SK-N-SH (cell line): ENCODE results near the gene TRIM68. TPM values are rescaled to one million over a fixed set of nuclear protein-coding genes. Genes with fewer than 3 reads are reported as not detected.

Source experiments
- CTCF ChIA-PET: fragments of 300-600, 350-600 bp; formaldehyde crosslinking; extraction: SDS; loops from one replicate; lab custom pipeline; 2021; lab: Yijun Ruan, JAX
- POLR2A ChIA-PET: fragments of 350-600 bp; sonication (Branson Sonifier 250); formaldehyde crosslinking; extraction: SDS; loops from one replicate; lab custom pipeline; 2020; ENCODE audit warnings: antibody characterized with exemption, inconsistent platforms; lab: Yijun Ruan, JAX
- DNase-seq: peaks from one replicate; pipeline ENCODE4 v3.0.0; 2012
- H2AFZ ChIP-seq: fragments of 200-600 bp; sonication (generic); 2 replicates; pipeline ENCODE4 v1.8.1; 2016; ENCODE audit warnings: antibody characterized with exemption, mild to moderate bottlenecking, low read depth
- H3F3A ChIP-seq: fragments of 200-600 bp; sonication (generic); replicated peaks from 2 replicates; pipeline ENCODE3; 2016; ENCODE audit warnings: antibody characterized with exemption, mild to moderate bottlenecking; ENCODE audit not compliant: insufficient read depth
- H3K27ac ChIP-seq, 2 experiments: fragments of 200-500 bp in 1 of 2; fragments of 200-600 bp in 1 of 2; sonication (Bioruptor generic) in 1 of 2; sonication (generic), shearing (Covaris generic) in 1 of 2; 2 replicates each; pipeline versions ENCODE4 v1.5.1 to v1.6.1; 2014 to 2016; ENCODE audit warnings: low read depth in 2 of 2, inconsistent platforms in 1 of 2, low read length in 1 of 2, mild to moderate bottlenecking in 1 of 2, mixed read lengths in 1 of 2
- H3K27me3 ChIP-seq: fragments of 200-600 bp; sonication (generic), shearing (Covaris generic); 2 replicates; pipeline ENCODE4 v1.6.1; 2016; ENCODE audit warnings: mixed run types; ENCODE audit not compliant: insufficient read depth
- H3K36me3 ChIP-seq, 2 experiments: fragments of 200-500 bp in 1 of 2; fragments of 200-600 bp in 1 of 2; sonication (Bioruptor generic) in 1 of 2; sonication (generic) in 1 of 2; replicated peaks in 1 of 2; 2 replicates each; pipeline versions ENCODE3 to v1.5.1; 2014 to 2016; ENCODE audit warnings: low read length in 1 of 2, mild to moderate bottlenecking in 1 of 2; ENCODE audit not compliant: insufficient read depth in 2 of 2, control insufficient read depth in 1 of 2
- H3K4me1 ChIP-seq, 2 experiments: fragments of 200-500 bp in 1 of 2; fragments of 200-600 bp in 1 of 2; sonication (Bioruptor generic) in 1 of 2; sonication (generic), shearing (Covaris generic) in 1 of 2; 2 replicates each; pipeline versions ENCODE4 v1.5.1 to v1.6.1; 2014 to 2016; ENCODE audit warnings: low read depth in 1 of 2, low read length in 1 of 2, mixed run types in 1 of 2; ENCODE audit not compliant: insufficient read depth in 2 of 2, control insufficient read depth in 1 of 2
- H3K4me2 ChIP-seq: fragments of 200-600 bp; sonication (generic), shearing (Covaris generic); 2 replicates; pipeline ENCODE4 v1.6.1; 2017; ENCODE audit warnings: mixed run types
- H3K4me3 ChIP-seq, 2 experiments: fragments of 200-500 bp in 1 of 2; fragments of 200-600 bp in 1 of 2; sonication (Bioruptor generic) in 1 of 2; sonication (generic), shearing (Covaris generic) in 1 of 2; 2 replicates each; pipeline versions ENCODE4 v1.5.1 to v1.8.1; 2014 to 2016; ENCODE audit warnings: low read depth in 2 of 2, inconsistent platforms in 1 of 2, low read length in 1 of 2, mild to moderate bottlenecking in 1 of 2, mixed read lengths in 1 of 2, moderate library complexity in 1 of 2
- H3K79me2 ChIP-seq: fragments of 200-600 bp; sonication (generic); 2 replicates; pipeline ENCODE4 v1.8.1; 2017; ENCODE audit warnings: mild to moderate bottlenecking; ENCODE audit not compliant: insufficient read depth
- H3K9ac ChIP-seq: fragments of 200-600 bp; sonication (generic); 2 replicates; pipeline ENCODE4 v1.6.1; 2017; ENCODE audit warnings: mixed run types
- H3K9me2 ChIP-seq: fragments of 200-600 bp; sonication (generic); 2 replicates; pipeline ENCODE4 v1.6.1; 2017; ENCODE audit warnings: mixed run types
- H3K9me3 ChIP-seq: fragments of 200-600 bp; sonication (generic); 2 replicates; pipeline ENCODE4 v1.6.1; 2017; ENCODE audit warnings: mixed run types, mild to moderate bottlenecking, moderate library complexity
- H4K20me1 ChIP-seq: fragments of 200-600 bp; sonication (generic); 2 replicates; pipeline ENCODE4 v1.6.1; 2017; ENCODE audit warnings: mild to moderate bottlenecking, mixed run types; ENCODE audit not compliant: insufficient read depth
- CHD2 ChIP-seq: fragments of 150-350 bp; IDR thresholded peaks from 2 replicates; pipeline ENCODE4 v1.6.1; 2018; ENCODE audit warnings: low read length; ENCODE audit not compliant: partially characterized antibody
- EP300 ChIP-seq, 2 experiments: IDR thresholded peaks; 2 replicates each; pipeline versions ENCODE4 v1.4.0 to v1.6.1; 2012; ENCODE audit warnings: borderline replicate concordance in 1 of 2, low read depth in 1 of 2, low read length in 1 of 2
- GABPA ChIP-seq: IDR thresholded peaks from 2 replicates; pipeline ENCODE4 v1.4.0; 2012; ENCODE audit warnings: low read depth, mild to moderate bottlenecking
- POLR2AphosphoS5 ChIP-seq: IDR thresholded peaks from 2 replicates; pipeline ENCODE4 v1.6.1; 2012; ENCODE audit warnings: low read depth, low read length
- RXRA ChIP-seq: IDR thresholded peaks from 2 replicates; pipeline ENCODE4 v1.4.0; 2012; ENCODE audit warnings: low read depth, mild to moderate bottlenecking, borderline replicate concordance
- SMC3 ChIP-seq: IDR thresholded peaks from 2 replicates; pipeline ENCODE4 v1.6.1; 2012; ENCODE audit warnings: low read depth, low read length, improper control_type of control experiment
- WGBS: methylation state at CpG from one replicate; pipeline ENCODE4 v1.1.6; 2017; ENCODE audit warnings: low lambda C conversion rate; 5-methylcytosine and 5-hydroxymethylcytosine counted together
- polyA plus RNA-seq, 3 experiments: library from polyadenylated mRNA; depleted of rRNA; stranded (reverse); fragments of >200 nt; gene quantifications; 2 replicates each; pipeline ENCODE4 v1.2.3, GENCODE V29; 2012
- TF ChIP-seq, protein P1 (sequence below): IDR thresholded peaks from 2 replicates; pipeline ENCODE4 v1.4.0; 2012; ENCODE audit warnings: low read depth, borderline replicate concordance
- TF ChIP-seq, protein P2 (sequence below): IDR thresholded peaks from 2 replicates; pipeline ENCODE4 v1.4.0; 2012; ENCODE audit warnings: low read depth, borderline replicate concordance
- TF ChIP-seq, protein P3 (sequence below): IDR thresholded peaks from 2 replicates; pipeline ENCODE4 v1.6.1; 2012; ENCODE audit warnings: mild to moderate bottlenecking, low read depth, low read length, moderate library complexity
- TF ChIP-seq, protein P4 (sequence below): IDR thresholded peaks from 2 replicates; pipeline ENCODE4; 2012

TRIM68 gene
- polyA plus RNA-seq, 1 of the 3 experiments (the other 2 are of a cell fraction) = 4.9 TPM

DNA sequence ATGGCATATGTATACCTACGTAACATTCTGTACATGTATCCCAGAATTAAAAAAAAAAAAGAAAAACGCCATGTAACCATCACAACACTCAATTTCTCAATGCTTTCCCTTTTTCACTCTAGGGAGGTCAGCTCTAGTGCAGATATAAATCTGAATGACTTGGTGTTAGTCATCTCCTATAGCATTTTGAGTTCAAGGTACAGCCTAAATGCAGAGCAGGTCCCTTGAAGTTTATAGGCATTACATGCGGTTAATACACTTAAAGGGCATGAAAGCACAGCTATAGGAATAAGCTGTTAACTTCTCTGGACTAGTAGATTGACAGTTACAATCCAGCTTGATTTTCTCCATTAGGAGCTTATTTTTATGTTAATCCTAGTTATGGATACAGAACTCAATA is 42.7 kb downstream of the TRIM68 start:
- Histone ChIP-seq H3K4me3 (no peak overlapping the region), H3K9me2 (no peaks in the 10 kb centered on the region), H3K36me3 (no peaks in the 10 kb centered on the region), H4K20me1 (no peaks in the 10 kb centered on the region), H3K9me3 (no peaks in the 10 kb centered on the region), H2AFZ (no peak overlapping the region), H3K4me2 (no peak overlapping the region), H3K79me2 (no peaks in the 10 kb centered on the region), H3K27me3 (peaks cover 10% of the 10 kb centered on the region; the same call in 1 of the 2 replicates), H3F3A (no peaks in the 10 kb centered on the region), H3K9ac (no peak overlapping the region), H3K4me1 (no peaks in the 10 kb centered on the region), H3K27ac (no peak overlapping the region)
- DNase-seq = no peak
- ChIA-PET POLR2A (no interaction called here), CTCF (interaction anchor here (1.4 kb wide), 1 partner anchor 26 kb away, joined by 3 read pairs; no protein-coding TSS in a partner anchor)
- WGBS = 34% methylated on average over 3 of the region's 3 CpGs
- TF ChIP-seq, protein P1, sequence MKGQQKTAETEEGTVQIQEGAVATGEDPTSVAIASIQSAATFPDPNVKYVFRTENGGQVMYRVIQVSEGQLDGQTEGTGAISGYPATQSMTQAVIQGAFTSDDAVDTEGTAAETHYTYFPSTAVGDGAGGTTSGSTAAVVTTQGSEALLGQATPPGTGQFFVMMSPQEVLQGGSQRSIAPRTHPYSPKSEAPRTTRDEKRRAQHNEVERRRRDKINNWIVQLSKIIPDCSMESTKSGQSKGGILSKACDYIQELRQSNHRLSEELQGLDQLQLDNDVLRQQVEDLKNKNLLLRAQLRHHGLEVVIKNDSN = no peak
- TF ChIP-seq SMC3 (no peak), RXRA (no peak), EP300 (IDR thresholded peaks at IDR 0.05; ENCODE audit: borderline replicate concordance in 1 of 2, low read depth in 1 of 2, low read length in 1 of 2) (no peak), POLR2AphosphoS5 (no peak), GABPA (no peak), CHD2 (no peak)
- TF ChIP-seq, protein P2, sequence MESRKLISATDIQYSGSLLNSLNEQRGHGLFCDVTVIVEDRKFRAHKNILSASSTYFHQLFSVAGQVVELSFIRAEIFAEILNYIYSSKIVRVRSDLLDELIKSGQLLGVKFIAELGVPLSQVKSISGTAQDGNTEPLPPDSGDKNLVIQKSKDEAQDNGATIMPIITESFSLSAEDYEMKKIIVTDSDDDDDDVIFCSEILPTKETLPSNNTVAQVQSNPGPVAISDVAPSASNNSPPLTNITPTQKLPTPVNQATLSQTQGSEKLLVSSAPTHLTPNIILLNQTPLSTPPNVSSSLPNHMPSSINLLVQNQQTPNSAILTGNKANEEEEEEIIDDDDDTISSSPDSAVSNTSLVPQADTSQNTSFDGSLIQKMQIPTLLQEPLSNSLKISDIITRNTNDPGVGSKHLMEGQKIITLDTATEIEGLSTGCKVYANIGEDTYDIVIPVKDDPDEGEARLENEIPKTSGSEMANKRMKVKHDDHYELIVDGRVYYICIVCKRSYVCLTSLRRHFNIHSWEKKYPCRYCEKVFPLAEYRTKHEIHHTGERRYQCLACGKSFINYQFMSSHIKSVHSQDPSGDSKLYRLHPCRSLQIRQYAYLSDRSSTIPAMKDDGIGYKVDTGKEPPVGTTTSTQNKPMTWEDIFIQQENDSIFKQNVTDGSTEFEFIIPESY = no peak
- TF ChIP-seq, protein P3, sequence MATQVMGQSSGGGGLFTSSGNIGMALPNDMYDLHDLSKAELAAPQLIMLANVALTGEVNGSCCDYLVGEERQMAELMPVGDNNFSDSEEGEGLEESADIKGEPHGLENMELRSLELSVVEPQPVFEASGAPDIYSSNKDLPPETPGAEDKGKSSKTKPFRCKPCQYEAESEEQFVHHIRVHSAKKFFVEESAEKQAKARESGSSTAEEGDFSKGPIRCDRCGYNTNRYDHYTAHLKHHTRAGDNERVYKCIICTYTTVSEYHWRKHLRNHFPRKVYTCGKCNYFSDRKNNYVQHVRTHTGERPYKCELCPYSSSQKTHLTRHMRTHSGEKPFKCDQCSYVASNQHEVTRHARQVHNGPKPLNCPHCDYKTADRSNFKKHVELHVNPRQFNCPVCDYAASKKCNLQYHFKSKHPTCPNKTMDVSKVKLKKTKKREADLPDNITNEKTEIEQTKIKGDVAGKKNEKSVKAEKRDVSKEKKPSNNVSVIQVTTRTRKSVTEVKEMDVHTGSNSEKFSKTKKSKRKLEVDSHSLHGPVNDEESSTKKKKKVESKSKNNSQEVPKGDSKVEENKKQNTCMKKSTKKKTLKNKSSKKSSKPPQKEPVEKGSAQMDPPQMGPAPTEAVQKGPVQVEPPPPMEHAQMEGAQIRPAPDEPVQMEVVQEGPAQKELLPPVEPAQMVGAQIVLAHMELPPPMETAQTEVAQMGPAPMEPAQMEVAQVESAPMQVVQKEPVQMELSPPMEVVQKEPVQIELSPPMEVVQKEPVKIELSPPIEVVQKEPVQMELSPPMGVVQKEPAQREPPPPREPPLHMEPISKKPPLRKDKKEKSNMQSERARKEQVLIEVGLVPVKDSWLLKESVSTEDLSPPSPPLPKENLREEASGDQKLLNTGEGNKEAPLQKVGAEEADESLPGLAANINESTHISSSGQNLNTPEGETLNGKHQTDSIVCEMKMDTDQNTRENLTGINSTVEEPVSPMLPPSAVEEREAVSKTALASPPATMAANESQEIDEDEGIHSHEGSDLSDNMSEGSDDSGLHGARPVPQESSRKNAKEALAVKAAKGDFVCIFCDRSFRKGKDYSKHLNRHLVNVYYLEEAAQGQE = no peak
- TF ChIP-seq, protein P4, sequence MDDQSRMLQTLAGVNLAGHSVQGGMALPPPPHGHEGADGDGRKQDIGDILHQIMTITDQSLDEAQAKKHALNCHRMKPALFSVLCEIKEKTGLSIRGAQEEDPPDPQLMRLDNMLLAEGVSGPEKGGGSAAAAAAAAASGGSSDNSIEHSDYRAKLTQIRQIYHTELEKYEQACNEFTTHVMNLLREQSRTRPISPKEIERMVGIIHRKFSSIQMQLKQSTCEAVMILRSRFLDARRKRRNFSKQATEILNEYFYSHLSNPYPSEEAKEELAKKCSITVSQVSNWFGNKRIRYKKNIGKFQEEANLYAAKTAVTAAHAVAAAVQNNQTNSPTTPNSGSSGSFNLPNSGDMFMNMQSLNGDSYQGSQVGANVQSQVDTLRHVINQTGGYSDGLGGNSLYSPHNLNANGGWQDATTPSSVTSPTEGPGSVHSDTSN = no peak
